GM18499 (cell line): ENCODE measurements around the gene DCLK2.
"Not testable (repeated sequence)": the region's sequence is repeated elsewhere in the genome, so short reads cannot be mapped to it uniquely, and the experiment has no call there.

Experiments used
- ATAC-seq: cut with Tn5 transposase; IDR thresholded peaks from one replicate; pipeline ENCODE4 v1.9.1; 2021; ENCODE audit warnings: moderate number of reproducible peaks; ENCODE audit not compliant: insufficient read depth, unreplicated experiment

Gene DCLK2

DNA sequence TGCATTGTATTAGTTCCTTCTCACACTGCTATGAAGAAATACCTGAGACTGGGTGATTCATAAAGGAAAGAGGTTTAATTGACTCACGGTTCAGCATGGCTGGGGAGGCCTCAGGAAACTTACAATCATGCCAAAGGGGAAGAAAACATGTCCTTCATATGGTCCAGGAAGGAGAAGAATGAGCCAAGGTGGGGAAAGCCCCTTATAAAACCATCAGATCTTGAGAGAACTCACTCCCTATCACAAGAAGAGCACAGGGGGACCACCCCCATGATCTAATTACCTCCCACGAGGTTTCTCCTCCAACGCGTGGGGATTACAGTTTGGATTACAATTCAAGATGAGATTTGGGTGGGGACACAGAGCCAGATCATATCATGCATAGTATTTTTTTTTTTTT, 106.8 kb downstream of the DCLK2 start:
- ATAC-seq, result not testable (repeated sequence)

DNA sequence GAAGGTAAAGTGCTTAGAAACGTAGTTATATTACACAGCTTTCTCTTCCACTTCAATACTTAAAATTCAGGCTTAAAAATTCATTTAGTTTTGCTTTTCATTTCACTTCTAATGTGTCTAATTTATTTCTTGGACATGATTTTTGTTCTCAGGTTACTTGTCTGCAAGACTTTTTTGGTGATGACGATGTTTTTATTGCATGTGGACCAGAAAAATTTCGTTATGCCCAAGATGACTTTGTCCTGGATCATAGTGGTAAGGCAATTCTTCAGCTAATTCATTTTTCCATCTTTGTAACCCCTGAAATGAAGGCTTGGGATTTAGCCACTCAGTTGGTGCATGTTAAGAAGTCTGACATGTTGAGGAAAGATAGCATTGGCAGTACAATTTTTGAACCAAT, 114.7 kb downstream of the DCLK2 start:
- ATAC-seq, result no peak

DNA sequence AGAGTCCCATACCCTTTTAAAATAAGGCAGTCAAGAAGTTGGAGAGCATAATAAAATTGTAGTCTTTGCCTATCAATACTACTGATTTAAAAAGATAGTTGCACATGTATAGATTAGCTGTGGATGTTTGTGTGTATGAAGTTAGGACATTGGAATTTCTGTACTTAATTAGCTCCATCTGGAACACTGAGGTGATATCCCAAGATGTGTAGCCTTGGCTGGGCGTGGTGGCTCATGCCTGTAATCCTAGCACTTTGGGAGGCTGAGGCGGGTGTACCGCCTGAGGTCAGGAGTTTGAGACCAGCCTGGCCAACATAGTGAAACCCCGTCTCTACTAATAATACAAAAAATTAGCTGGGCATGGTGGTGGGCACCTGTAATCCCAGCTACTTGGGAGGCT, 119.0 kb downstream of the DCLK2 start:
- not testable (repeated sequence) for ATAC-seq

DNA sequence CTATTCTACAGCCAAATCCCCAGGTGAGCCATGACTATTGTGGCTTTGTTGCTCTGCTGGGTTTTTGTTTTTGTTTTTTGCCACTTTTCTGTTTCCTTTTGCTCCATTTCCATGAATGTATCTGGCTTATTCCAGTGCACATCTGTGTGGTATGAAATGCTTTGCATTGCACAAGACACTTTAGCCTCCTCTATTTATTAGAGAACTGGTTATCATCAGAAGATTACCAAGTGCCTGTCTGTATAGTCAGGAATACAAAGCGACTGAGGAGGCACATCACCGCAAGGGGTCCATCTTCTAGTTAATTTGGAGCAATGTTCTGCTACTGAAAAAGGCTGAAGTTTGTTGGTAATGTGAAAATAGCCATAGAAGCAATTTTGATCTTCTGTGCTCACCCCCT, 120.8 kb downstream of the DCLK2 start:
- no peak for ATAC-seq

DNA sequence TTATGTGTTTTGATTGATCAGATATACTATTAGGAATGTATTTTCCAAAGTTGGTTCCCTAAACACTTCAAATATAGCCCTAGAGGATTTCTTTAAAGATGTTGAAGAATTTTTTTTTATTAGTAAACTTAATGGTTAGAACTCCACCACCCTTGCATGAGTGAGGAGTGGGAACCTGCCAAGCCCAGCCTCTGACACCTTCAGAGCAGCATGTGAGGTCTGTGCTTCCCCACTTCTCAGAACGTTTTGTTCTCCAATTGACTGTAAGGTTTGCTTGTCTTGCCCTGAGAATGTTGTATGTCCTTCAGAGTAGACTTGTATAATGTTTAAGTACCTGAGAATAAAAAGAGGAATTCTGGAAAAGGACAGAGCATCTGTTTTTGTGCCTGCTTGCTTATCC, 126.8 kb downstream of the DCLK2 start:
- no peak for ATAC-seq

DNA sequence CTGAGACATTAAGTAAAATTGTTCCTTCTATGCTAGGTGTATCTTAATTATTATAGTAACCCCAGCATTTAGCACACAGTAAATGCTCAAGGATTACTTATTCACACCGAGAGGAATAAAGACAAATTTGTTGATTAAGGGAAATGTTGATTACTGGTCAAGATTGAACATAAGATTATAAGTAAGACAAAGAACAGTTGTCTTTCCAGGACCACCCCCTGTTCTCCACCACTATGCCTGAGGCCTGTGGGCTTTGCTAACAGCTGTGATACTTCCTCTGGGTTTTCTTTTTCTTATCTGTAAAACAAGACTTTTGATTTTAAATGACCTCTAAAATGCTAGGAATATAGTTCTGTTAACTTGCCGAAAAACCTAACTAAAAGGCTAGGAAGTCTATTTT, 128.0 kb downstream of the DCLK2 start:
- no peak for ATAC-seq

DNA sequence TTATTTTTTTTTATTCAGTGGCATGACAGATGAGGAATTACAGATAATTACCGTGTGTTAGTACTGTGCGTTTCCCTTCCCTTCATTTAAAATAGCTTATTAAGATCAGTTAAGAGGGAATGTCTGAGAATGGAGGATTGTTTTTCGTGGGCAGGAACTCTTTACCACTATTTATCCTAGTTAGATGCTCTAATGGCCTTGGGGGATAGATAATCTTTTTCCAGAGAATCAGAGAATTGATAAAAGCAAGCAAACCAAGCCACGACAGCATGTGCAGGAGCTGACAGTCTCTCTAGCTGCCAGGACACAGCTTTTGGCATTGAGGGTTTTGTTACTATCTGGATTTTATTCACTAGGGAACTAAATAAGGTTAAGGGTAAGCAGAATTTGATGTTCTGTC, 128.7 kb downstream of the DCLK2 start:
- ATAC-seq, result no peak

DNA sequence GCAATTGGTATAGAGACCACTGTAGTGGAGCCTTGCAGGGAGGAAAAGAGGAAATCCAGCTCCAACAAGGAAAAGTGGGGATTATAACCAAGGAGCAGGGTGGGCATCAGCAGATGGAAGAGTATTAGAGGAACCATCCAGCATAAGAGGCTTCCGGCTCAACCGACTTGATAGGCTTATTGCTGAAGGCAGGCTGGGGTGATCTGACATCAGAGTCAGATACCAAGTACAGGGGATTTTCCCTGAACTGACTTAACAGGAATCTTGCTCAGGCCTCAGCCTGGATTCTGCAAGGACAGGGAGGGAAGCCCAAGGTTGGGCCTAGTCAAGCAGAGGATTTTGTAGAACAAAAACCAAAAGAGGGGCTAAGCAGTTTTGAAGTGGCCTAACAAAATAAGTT, 129.6 kb downstream of the DCLK2 start:
- no peak for ATAC-seq

DNA sequence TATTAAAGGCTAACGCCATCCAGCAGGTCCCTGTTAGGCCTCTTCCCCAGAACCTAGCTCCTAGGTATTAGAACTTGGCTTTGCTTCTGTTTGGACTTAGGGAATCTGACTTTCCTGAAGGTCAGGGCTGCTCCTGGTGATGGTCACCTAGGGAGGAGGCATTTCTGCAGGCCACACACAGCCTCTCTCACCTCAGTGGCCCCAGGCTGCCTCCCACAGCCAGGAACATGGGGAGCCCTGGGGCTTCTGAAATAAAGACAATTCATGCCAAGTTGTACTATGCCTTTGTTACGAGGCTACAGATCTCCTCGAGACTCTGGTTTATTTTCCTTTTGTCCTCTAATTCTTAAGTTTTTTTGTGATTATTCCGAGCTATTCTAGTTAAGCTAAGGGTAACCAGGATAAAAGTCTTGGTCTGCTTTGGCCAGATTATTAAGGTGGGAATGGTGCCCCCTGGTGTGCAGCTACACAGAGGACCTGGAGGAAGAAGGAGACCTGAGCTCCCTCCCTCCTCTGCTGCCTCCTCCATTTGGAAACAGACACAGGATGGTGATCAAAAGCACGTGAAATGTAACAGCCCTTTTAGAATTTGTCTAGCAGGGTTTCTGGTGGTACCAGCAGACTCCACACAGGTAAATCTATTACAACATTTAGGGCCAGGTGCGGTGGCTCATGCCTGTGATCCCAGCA, 131.0 kb downstream of the DCLK2 start:
- ATAC-seq, result no peak

DNA sequence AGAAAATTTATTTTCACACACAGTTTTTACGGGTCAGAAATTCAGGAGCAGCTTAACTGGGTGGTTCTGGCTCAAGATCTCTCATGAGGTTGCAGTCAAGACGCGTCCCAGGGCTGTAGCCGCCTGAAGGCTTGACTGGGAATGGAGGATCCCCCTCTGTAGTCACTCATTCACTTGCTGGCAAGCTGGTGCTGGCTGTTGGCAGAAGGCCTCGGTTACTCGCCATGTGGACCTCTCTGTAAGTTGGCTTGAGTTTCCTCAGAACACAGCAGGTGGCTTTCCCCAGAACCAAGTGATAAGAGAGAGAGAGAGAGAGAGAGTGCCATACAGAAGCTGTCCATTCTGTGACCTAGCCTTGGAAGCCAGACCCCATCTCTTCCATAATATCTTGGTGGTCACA, 132.8 kb downstream of the DCLK2 start:
- no peak for ATAC-seq

DNA sequence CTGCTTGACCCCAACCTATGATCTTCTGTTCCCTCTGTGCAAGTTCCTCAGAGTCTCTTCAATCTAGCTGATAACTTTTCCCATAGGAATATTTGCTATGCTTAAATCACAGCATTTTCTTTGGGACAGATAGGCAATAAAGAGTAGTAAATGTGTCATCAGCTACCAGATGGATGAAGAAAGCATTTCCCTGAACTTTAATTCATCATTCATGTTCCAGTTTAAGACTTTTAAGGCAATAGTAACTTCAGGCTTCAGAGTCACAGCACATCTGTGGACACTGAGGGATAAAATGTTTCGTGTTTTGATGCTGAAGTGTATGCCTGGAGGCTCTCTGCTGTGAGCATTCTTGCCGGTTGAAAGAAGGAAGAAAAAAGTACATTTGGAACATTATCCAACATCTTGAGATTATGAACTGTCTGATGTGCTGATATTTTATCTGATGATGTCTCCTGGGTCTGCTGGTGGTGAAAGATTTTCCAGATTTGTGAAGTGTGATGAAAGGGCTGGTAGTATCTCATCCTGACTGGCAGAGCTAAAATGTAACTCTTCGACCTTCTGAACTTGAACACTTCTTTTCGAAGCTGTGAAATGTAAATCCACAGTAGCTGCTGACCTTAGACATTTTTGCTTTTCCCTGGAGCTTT, 133.7 kb downstream of the DCLK2 start:
- no peak for ATAC-seq

DNA sequence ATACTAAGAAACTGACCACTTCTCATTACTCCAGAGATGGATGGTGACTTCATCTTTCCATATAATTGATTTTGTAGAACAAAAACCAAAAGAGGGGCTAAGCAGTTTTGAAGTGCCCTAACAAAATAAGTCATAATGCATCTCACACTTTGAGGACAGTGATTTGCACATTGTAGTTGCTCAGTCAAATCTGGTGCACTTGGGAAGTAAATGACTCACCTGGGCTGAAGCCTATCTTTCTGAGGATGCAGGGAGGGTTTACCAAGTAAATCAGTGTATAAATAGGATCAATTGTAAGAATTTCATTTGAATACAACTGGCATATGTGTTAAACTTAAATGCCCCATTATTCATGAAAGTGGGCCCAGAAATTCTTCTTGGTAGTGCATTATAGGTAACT, 134.2 kb downstream of the DCLK2 start:
- no peak for ATAC-seq

DNA sequence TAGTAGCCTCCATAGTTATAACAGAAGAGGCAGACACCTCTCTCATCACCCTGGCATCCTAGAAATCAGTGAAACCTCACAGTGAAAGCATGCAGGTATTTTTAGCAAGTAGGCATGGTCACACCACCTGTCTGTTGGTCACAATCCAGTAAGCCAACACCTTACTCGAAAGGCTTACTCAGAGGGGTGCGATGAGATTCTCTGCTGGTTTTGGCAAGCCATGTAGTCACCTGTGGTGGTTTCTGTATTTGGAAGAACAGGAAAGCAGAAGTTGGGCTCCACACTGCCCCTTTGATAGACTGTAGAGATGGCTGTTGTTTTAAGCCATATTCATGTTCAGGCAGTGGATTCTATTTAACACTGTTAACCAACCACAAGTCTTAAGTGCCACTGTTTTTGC, 134.7 kb downstream of the DCLK2 start:
- ATAC-seq, result no peak

DNA sequence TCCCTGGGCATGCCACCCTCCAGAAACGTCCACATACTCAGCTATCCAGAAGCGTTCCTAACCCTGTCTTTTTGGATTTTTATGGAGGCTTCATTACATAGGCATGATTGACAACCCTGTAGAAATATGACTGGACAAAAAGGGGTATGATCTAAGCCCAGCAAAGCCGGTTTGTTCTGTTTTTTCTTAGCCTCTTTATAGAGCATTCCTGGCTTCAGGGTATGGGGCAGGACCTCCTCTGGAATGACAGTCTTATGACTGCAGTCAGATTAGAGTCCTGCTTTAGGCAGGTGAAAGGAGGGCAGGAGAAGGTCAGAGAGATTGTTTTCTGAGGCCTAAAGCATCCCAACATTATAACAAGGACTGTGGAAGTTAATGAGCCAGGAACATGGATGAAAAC, 137.4 kb downstream of the DCLK2 start:
- no peak for ATAC-seq

DNA sequence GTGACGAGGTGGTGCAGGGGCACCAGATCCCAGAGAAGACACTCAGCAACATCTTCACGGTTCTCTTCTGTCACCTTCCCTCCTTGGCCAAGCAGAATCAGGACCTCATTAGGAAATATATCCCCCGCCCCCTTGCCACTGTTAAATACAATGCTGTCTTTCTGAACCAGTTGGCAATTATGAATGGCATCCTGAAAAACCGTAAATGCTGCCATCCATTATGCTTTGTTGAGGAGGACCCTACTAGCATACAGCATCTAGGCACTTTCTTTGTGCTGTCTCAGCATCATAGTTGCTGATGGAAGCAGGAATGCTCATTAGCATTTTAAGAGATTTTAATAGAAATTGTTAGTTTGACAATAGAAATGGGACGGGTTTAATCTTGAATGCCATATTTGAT, 138.5 kb downstream of the DCLK2 start:
- ATAC-seq, result no peak

DNA sequence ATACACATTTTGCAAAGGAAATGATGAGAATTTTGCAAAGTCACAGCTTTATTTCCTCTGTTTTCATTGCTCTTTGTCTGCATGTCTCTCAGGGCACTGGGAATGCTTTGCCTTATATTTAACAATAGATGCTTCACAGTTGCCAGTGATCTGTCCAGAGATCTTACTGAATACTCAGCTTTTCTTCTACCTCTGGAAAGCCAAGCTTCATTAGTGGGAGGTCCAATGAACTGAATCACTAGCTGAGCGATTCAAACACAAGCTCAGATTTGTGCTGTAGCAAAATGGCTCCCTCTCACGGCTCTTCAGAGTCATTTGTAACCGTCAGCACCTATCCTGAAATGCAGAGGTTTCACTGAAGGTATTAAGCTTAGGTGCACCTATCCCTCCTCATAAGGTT, 138.9 kb downstream of the DCLK2 start:
- no peak for ATAC-seq

DNA sequence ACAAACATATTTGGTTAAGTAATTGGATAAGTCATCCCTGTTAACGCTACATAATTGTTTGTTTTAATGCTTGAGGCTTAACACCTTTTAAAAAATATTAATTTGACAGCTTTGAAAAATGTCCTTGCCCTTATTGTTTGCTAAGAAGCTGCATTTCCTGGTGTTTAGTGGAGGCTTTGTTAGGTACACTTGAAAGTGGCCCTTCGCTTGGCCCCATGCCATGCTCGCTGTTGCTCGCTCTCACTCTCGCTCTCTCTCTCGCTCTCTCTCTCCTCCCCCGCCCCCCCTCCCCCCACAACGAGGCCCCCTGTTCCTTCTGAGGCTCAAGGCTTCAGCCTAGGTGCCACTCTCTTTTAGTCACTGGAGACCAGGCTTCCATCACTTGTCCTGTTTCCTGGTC, 139.6 kb downstream of the DCLK2 start:
- ATAC-seq, result no peak

DNA sequence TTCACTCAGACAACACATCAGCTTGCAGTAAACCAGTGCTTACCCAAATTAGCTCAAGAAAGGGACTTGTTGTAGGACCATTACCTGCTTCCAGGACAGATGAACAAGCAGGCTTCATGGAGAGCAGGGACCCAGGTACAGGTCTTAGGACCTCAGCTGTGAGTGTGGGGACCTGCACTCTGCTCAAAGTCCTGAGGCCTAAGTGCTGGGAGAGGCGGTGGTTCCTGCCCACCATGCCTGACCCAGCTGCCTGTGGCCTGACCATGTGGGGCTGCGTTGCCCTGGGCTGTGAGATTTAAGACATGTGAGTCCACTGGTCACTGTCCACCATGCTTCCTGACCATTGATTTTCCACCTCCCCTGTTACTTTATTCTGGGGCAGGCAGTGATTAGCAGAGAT, 140.2 kb downstream of the DCLK2 start:
- no peak for ATAC-seq

DNA sequence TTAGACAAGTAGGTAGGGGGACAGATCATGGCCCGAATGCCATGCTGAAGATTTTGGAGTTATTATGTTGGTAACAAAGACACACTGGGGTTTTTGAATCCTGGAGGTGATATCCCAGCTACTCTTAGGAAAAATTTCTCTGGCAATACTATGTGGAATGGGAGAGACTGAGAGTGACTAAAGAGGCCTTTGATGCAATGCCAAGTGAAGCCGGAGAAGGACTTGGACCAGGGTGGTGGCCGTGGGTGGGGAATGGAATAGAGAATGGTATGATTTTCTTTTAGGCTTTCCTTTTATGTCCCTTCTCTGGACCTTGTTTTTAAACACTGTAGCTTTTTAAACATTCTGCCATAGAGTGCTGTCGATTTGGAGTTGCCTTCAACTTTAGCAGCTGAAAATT, 141.6 kb downstream of the DCLK2 start:
- ATAC-seq, result no peak

DNA sequence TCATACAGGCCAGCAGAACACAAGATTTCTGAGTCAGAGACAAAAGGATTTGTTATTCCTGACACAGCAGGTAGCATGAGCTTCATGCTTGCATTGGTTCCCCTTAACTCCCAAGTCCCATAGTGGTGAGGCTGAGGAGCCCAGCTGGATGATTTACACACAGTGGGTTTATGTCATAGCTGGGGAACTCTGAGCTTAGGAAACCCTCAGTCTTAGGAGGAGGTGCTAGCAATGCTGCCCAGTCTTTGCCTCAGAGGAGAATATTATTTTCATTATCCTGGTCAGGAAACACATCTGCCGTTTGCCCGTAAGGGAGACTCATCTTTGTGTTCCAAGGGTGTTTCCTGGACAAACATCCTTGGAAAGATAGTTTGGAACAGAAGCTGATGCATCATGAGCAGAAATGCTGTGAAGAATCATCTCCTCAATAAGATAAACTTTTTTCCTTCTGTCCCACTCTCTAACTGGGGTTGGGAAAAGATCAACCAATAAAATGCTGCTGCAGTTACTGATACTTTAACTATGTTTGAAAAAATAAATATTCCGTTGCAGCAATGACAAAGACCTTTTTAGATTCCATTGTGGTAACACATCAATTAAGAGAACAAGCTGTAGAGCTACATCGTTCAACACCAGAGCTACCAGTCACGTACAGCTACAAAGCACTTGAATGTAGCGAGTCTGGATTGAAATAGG, 146.8 kb downstream of the DCLK2 start:
- no peak for ATAC-seq

DNA sequence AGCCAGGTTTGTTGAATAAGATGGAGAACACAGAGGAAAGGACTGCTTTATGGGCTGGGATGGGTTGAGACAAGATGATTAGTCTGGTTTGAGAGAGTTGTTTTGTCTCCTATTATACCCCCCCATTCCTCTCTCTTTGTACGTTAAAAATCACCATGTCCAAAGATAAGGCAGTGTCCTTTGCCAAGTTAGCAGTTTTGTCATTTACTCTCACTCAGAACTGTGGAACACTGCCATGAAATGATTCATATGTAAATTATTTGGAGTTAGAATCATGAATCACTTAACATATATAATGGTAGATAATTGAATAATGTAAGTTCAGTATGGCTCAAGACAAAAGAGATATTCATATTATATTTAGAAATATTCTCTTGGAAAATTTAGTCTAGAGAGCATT, 151.3 kb downstream of the DCLK2 start:
- ATAC-seq, result no peak

DNA sequence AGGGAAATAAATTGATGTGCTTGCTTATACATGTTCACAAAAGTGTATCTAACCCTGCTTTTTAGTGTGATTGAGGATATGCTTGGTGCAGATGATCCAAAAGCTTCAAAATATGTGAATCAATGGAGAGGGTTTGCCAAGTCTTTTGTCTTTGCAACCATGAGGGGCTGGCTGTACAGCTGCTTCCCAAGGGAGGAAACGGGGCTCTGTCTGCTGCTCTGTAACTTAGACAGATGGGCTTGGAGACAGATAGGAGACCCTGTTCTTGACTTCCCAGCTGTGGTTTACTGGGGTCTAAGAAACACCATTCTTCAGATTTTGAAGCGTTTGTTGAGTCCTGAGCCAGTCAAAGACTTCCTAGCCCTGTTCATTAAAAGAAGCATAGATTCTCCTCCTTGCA, 152.3 kb downstream of the DCLK2 start:
- no peak for ATAC-seq
